GM12874 (cell line): Measurements from ENCODE around the gene DCAF7.

Source experiments
- TF ChIP-seq, protein P1 (sequence below): IDR thresholded peaks from 2 replicates; pipeline ENCODE4 v1.5.1; 2011; ENCODE audit warnings: low read depth, mild to moderate bottlenecking, control low read depth, low read length, moderate library complexity; ENCODE audit not compliant: insufficient read depth

The DCAF7 gene

DNA sequence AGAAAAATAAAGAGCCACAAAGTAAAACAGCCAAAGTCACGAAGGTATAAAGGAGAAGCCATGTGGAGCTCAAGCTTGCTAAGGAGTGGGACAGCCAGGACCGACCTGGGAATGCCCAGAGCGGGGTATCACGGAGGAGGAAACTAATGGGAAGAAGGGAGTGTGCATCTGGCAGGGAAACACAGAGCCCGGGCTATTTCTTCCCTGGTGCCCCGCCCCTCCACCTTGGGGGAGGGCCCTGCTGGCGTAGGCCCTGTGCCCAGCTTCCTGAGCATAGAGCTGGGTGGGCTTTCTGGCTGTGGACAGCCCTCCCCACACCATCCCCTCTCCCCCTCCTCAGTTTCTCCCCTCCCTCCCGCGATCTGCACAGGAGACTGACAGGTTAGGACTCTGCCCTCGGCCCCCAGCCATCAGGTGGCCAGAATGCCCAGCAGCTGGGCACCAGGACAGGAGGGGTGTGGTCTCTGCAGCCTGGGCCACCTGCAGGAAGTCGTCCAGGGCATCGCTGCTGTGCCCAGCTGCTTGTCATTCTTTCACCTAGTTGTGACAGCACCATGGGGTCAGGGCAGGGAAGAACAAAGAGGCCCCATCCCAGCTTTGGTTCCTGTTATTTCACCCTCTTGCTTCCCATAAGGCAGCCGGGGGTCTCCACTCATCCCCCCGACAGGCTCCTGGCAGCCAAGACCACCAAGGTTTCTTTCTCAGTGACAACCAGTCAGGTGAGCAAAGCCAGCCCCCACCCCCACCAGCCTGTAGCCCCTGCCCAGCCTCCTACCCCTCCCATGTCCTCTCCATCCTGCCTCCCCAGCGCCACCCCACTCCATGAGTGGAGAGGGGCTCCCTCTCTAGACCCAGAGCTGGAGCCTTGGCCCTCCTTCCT is 7.1 kb upstream of the DCAF7 start:
- TF ChIP-seq, protein P1, sequence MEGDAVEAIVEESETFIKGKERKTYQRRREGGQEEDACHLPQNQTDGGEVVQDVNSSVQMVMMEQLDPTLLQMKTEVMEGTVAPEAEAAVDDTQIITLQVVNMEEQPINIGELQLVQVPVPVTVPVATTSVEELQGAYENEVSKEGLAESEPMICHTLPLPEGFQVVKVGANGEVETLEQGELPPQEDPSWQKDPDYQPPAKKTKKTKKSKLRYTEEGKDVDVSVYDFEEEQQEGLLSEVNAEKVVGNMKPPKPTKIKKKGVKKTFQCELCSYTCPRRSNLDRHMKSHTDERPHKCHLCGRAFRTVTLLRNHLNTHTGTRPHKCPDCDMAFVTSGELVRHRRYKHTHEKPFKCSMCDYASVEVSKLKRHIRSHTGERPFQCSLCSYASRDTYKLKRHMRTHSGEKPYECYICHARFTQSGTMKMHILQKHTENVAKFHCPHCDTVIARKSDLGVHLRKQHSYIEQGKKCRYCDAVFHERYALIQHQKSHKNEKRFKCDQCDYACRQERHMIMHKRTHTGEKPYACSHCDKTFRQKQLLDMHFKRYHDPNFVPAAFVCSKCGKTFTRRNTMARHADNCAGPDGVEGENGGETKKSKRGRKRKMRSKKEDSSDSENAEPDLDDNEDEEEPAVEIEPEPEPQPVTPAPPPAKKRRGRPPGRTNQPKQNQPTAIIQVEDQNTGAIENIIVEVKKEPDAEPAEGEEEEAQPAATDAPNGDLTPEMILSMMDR: no peak

DNA sequence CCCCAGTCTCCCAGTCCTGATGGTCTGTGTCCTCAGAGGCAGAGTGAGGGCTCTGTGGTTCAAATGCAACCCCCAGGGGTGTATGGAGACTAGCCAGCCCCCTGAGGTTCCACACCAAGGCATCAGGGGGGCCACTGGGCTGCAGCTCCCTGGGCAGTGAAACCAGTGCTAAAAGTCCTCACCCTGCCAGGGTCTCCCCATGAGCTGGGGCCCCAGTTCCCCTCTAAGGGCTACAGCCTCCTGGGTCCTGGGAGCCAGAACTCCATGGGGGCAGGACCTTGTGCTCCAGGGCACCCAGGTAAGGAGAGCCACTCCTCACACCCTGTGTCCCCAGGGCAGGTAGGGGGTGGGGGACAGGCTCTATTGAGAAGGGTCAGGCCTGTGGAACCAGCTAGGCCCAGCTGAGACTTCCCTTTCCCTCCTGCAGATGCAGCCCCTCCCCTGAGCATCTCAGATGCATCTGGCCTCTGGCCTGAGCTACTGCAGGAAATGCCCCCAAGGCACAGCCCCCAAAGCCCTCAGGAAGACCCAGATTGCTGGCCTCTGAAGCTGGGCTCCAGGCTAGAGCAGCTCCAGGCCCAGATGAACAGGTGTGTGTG is 6.4 kb upstream of the DCAF7 start:
- TF ChIP-seq, protein P1: no peak

DNA sequence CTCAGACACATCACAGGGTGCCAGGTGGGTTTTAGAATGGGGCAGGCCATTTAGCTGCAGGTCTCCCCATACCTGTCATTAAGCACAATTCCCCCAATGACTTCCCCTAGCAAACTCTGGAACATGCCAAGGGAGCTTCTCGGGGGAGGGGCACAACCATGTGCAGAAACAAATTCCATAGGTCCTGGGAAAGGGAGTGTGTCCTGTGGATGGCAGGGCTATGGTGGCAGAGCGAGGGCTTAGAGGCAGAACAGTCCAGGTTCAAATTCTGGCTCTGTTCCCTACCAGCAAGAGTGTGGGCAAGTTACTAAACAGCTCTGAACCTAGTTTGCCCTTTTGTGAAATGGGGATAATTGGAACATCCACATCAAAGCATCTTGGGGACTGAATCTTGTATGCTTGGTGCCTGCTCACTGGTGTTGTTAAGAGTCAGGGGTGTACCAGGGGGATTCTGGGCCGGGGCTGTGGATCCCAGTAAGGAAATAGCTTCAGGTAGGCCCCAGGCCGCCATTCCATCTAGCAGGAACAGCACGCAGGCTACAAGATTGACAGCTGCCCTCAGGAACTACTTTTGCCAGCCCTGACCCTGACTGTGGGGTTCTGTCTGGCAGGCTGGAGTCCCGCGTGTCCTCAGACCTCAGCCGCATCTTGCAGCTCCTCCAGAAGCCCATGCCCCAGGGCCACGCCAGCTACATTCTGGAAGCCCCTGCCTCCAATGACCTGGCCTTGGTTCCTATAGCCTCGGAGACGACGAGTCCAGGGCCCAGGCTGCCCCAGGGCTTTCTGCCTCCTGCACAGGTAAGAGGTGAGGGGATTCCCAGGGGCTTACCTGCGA is 5.6 kb upstream of the DCAF7 start:
- TF ChIP-seq, protein P1: no peak

- TF ChIP-seq, protein P1: no peak
Measured at GRCh38 chr17:63546308-63547082, 3.8 kb upstream of the DCAF7 start.

DNA sequence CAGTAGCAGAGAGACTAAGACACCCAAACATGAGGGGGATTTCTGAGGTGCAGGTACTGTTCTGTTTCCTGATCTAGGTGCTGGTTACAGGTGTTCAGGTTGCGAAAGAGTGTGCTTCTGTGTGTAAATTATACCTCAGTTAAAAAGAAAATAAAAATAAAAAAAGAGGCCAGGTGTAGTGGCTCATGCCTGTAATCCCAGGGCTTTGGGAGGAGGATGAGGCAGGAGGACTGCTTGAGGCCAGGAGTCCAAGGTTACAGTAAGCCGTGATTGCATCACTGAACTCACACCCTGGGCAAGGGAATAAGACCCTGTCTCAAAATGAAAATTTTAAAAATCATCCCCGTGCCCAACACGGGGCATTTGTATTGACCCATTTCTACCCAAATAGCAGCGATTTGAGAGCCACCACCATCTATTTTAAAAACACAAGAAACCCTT is 3.2 kb upstream of the DCAF7 start:
- TF ChIP-seq, protein P1: no peak

DNA sequence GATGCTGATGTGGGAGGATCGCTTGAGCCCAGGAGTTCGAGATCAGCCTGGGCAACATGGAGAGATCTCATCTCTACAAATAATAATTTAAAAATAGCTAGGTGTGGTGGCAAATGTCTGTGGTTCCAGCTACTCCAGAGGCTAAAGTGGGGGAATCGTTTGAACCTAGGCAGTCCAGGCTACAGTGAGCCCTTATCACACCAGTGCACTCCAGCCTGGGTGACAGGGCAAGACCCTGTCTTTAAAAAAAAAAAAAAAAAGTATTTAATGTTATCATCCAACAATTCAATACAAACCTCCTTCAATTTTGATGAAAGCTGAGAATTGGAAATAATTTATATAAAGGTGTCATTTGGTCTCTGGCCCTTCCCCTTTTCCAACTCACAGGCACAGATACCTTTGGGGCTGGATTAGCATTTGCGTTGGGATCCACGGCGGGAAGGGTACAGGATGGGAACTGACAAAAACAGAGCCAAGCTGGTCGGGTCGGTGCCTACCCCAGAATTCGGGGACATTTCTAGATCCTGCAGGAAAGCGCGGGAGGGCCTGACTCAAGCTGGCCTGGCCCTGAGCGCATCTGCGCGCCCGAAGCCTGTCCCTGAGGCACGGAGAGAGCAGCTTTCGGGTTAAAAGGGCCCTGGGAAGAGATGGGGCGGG is 860 bp upstream of the DCAF7 start:
- TF ChIP-seq, protein P1: no peak
